ENCODE results near the gene KCNJ9. TPM values are rescaled to one million over a fixed set of nuclear protein-coding genes. Genes with fewer than 3 reads are reported as not detected.

Gene KCNJ9
- total and polyA plus RNA-seq, 2 of the 13 experiments (the other 11 are each of a cell fraction or from before 2014, with no cell fraction given), result not detected

- TF ChIP-seq FOXP4 (CRISPR knock-in tag; IDR thresholded peaks at IDR 0.05), result 0 out of 2 replicates have a peak, but pooled peaks have one; percentile 20
- no peak for TF ChIP-seq KAT2B (IDR thresholded peaks at IDR 0.05; ENCODE audit: borderline replicate concordance, low read depth, low read length)
- TF ChIP-seq RARA (CRISPR knock-in tag; IDR thresholded peaks at IDR 0.05), result peak; percentile 79
- TF ChIP-seq ARID5B (CRISPR knock-in tag; IDR thresholded peaks at IDR 0.05), result peak; percentile 31; the same call in 1 of the 2 replicates
- no peak for TF ChIP-seq SP5 (CRISPR knock-in tag; IDR thresholded peaks at IDR 0.05; ENCODE audit: borderline replicate concordance, low read depth)
- 0 out of 2 replicates have a peak, but pooled peaks have one; percentile 25 for TF ChIP-seq NR2F6 (IDR thresholded peaks at IDR 0.05)
- peak; percentile 40 for TF ChIP-seq NR2F6 (CRISPR knock-in tag; IDR thresholded peaks at IDR 0.05)
- TF ChIP-seq ZSCAN25 (CRISPR knock-in tag; IDR thresholded peaks at IDR 0.05), result no peak
- TF ChIP-seq PAXIP1 (CRISPR knock-in tag; conservative IDR thresholded peaks at IDR 0.05), result peak; percentile 26; the same call in 1 of the 2 replicates
- no peak for TF ChIP-seq ZNF263 (CRISPR knock-in tag; IDR thresholded peaks at IDR 0.05)
- no peak for TF ChIP-seq ZNF501 (CRISPR knock-in tag; IDR thresholded peaks at IDR 0.05)
- TF ChIP-seq MEF2D (CRISPR knock-in tag; IDR thresholded peaks at IDR 0.05), result no peak
- no peak for TF ChIP-seq TMF1 (CRISPR knock-in tag; IDR thresholded peaks at IDR 0.05; ENCODE audit: low read depth)
- no peak for TF ChIP-seq CEBPZ (IDR thresholded peaks at IDR 0.05; ENCODE audit: low read length)
- no peak for TF ChIP-seq ZNF773 (CRISPR knock-in tag; IDR thresholded peaks at IDR 0.05; ENCODE audit: borderline replicate concordance)
- TF ChIP-seq CEBPG (CRISPR knock-in tag; IDR thresholded peaks at IDR 0.05), result peak; percentile 55; the same call in 1 of the 2 replicates
- no peak for TF ChIP-seq DMAP1 (CRISPR knock-in tag; IDR thresholded peaks at IDR 0.05)
- TF ChIP-seq ELF1 (CRISPR knock-in tag; IDR thresholded peaks at IDR 0.05), result no peak
Measured at GRCh38 chr1:160124705-160125478, 43.6 kb downstream of the KCNJ9 start (continued).
